Panc1 (cell line): ENCODE data around the gene CCDC167. TPM values are rescaled to one million over a fixed set of nuclear protein-coding genes. Genes with fewer than 3 reads are reported as not detected.

Source experiments
- ATAC-seq: fragments of 200-7000 bp; cut with Tn5 transposase; 2 replicates; pipeline ENCODE4 v1.9.1; 2020; ENCODE audit warnings: mild to moderate bottlenecking, moderate library complexity
- BruUV-seq: library from RNA; stranded (reverse); fragments of 400-500 nt; replicated peaks from 2 replicates; lab custom pipeline; 2021; lab: Mats Ljungman, UMichigan
- CTCF ChIA-PET: fragments of 300-600 bp; sonication (Branson Sonifier 250); formaldehyde crosslinking; loops from one replicate; lab custom pipeline; 2022; ENCODE audit warnings: antibody characterized with exemption; lab: Charles Lee
- POLR2A ChIA-PET: fragments of 300-600 bp; sonication (Branson Sonifier 250); formaldehyde crosslinking; loops from one replicate; lab custom pipeline; 2022; ENCODE audit warnings: antibody characterized with exemption; lab: Charles Lee
- DNase-seq: peaks from one replicate; pipeline ENCODE4 v3.0.0-alpha.2; 2010; ENCODE audit warnings: low read depth, low spot score
- H3K27ac ChIP-seq: 2 replicates; pipeline ENCODE4 v1.5.1; 2011; ENCODE audit warnings: mild to moderate bottlenecking, low read length, inconsistent platforms
- H3K27me3 ChIP-seq: fragments of 200-500 bp; sonication (Bioruptor generic); 2 replicates; pipeline ENCODE4 v1.6.0; 2014; ENCODE audit warnings: low read length, inconsistent platforms; ENCODE audit not compliant: control insufficient read depth, insufficient read depth
- H3K36me3 ChIP-seq: fragments of 200-500 bp; sonication (Bioruptor generic); 2 replicates; pipeline ENCODE4 v1.5.1; 2014; ENCODE audit warnings: inconsistent platforms, mild to moderate bottlenecking, low read length, moderate library complexity; ENCODE audit not compliant: control insufficient read depth, insufficient read depth
- H3K4me1 ChIP-seq: 2 replicates; pipeline ENCODE4 v1.5.1; 2011; ENCODE audit warnings: inconsistent platforms, mild to moderate bottlenecking, low read length, moderate library complexity; ENCODE audit not compliant: control insufficient read depth, insufficient read depth
- H3K4me3 ChIP-seq, 2 experiments: 2 replicates each; pipeline ENCODE4 v1.5.1; 2011 to 2012; ENCODE audit warnings: low read depth in 2 of 2, low read length in 2 of 2, mild to moderate bottlenecking in 2 of 2, inconsistent platforms in 1 of 2, moderate library complexity in 1 of 2
- H3K9me3 ChIP-seq: fragments of 200-500 bp; sonication (Bioruptor generic); 2 replicates; pipeline ENCODE4 v1.5.1; 2014; ENCODE audit warnings: low read depth, mild to moderate bottlenecking, inconsistent platforms, low read length, moderate library complexity; ENCODE audit not compliant: control insufficient read depth, insufficient read depth
- POLR2AphosphoS5 ChIP-seq: IDR thresholded peaks from 2 replicates; pipeline ENCODE4 v1.6.1; 2012; ENCODE audit warnings: mild to moderate bottlenecking, low read depth, low read length, moderate library complexity
- SIN3A ChIP-seq: IDR thresholded peaks from 2 replicates; pipeline ENCODE4 v1.6.1; 2012; ENCODE audit warnings: low read depth, mild to moderate bottlenecking, low read length, moderate library complexity, borderline replicate concordance; ENCODE audit not compliant: insufficient read depth
- TCF7L2 ChIP-seq: IDR thresholded peaks from 2 replicates; pipeline ENCODE4 v1.6.1; 2011; ENCODE audit warnings: mild to moderate bottlenecking, low read depth, low read length, inconsistent platforms
- in situ Hi-C: cut with HindIII; loops from 2 replicates; pipeline ENCODE4 v1.10.0; 2016; ENCODE audit warnings: low sequenced_read_pairs, low pct_unique_long_range_greater_than_20kb
- intact Hi-C: fragments of 100-400 bp; cut with micrococcal nuclease; formaldehyde crosslinking; loops from one replicate; pipeline ENCODE4 v1.10.0; 2022; ENCODE audit not compliant: unreplicated experiment
- total RNA-seq: library from RNA; stranded (reverse); gene quantifications from one replicate; pipeline ENCODE4 v1.2.1, GENCODE V29; 2021; ENCODE audit not compliant: unreplicated experiment
- TF ChIP-seq, protein P1 (sequence below): fragments of 450-650 bp; IDR thresholded peaks from 2 replicates; pipeline ENCODE4 v1.5.1; 2017; ENCODE audit warnings: mild to moderate bottlenecking
- TF ChIP-seq, protein P2 (sequence below), 2 experiments: IDR thresholded peaks; 2 replicates each; pipeline ENCODE4 v1.6.1; 2011 to 2012; ENCODE audit warnings: low read depth in 2 of 2, control low read depth in 1 of 2, low read length in 1 of 2, mild to moderate bottlenecking in 1 of 2, moderate library complexity in 1 of 2; ENCODE audit not compliant: insufficient read depth in 1 of 2

The CCDC167 gene
- total RNA-seq, 1 experiment from 2014 or later: 57.6 TPM

DNA sequence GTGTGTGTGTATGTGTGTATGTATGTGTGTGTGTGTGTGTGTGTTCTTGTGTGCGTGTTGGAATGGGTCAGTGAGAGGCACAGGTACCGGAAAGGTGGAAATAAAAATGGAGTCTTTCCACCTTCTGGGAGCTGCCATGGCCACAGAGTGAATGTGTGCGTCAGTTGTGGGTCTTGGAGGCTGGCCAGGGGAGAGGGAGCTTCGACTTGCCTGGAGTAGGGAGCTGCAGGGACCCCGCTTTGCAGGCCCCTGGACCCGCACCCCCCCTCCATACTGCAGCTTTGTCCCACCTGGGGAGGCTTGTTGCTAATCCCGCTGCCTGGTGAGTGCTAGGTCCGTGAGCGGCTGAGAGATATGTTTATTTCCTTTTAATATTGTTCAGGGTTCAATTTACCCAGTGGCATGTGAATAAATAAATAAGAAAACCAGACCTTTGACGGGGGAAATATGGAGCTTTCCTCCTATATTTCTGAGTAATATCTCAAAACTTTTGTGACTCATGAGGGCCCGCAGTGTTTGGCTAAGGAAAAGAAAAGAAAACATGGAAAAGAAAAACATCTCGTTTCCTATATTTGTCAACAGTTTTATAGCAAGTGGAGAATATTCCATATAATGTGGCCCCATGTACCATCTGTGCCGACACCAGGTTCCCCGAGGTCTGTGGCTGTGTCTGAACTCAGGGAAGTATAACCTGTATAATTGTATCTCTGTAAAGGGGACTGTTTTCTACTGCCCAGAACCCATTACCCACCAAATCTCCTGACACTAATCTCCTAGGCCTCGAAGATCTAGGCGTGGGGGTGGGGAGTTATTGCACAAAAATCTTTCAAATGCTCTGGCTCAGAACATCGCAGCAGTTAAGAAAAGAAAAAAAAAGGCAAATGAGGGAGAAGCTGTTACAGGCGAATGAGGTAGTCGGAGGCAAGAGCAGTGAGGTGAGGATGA lies 24.6 kb upstream of the CCDC167 start:
- in situ Hi-C loops (no loop called here), intact Hi-C loops (no loop called here)
- no peaks in the 10 kb centered on the region for H3K9me3 ChIP-seq
- TF ChIP-seq, protein P1, sequence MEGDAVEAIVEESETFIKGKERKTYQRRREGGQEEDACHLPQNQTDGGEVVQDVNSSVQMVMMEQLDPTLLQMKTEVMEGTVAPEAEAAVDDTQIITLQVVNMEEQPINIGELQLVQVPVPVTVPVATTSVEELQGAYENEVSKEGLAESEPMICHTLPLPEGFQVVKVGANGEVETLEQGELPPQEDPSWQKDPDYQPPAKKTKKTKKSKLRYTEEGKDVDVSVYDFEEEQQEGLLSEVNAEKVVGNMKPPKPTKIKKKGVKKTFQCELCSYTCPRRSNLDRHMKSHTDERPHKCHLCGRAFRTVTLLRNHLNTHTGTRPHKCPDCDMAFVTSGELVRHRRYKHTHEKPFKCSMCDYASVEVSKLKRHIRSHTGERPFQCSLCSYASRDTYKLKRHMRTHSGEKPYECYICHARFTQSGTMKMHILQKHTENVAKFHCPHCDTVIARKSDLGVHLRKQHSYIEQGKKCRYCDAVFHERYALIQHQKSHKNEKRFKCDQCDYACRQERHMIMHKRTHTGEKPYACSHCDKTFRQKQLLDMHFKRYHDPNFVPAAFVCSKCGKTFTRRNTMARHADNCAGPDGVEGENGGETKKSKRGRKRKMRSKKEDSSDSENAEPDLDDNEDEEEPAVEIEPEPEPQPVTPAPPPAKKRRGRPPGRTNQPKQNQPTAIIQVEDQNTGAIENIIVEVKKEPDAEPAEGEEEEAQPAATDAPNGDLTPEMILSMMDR: no peak
- TF ChIP-seq, protein P2, sequence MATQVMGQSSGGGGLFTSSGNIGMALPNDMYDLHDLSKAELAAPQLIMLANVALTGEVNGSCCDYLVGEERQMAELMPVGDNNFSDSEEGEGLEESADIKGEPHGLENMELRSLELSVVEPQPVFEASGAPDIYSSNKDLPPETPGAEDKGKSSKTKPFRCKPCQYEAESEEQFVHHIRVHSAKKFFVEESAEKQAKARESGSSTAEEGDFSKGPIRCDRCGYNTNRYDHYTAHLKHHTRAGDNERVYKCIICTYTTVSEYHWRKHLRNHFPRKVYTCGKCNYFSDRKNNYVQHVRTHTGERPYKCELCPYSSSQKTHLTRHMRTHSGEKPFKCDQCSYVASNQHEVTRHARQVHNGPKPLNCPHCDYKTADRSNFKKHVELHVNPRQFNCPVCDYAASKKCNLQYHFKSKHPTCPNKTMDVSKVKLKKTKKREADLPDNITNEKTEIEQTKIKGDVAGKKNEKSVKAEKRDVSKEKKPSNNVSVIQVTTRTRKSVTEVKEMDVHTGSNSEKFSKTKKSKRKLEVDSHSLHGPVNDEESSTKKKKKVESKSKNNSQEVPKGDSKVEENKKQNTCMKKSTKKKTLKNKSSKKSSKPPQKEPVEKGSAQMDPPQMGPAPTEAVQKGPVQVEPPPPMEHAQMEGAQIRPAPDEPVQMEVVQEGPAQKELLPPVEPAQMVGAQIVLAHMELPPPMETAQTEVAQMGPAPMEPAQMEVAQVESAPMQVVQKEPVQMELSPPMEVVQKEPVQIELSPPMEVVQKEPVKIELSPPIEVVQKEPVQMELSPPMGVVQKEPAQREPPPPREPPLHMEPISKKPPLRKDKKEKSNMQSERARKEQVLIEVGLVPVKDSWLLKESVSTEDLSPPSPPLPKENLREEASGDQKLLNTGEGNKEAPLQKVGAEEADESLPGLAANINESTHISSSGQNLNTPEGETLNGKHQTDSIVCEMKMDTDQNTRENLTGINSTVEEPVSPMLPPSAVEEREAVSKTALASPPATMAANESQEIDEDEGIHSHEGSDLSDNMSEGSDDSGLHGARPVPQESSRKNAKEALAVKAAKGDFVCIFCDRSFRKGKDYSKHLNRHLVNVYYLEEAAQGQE (IDR thresholded peaks at IDR 0.05; ENCODE audit: insufficient read depth in 1 of 2, low read depth in 2 of 2, low read length in 1 of 2): no peak; a peak in 1 of 4 replicates
- TF ChIP-seq POLR2AphosphoS5: no peak
- TF ChIP-seq TCF7L2: no peak
- TF ChIP-seq SIN3A: no peak
- no peaks in the 10 kb centered on the region for H3K27me3 ChIP-seq
- no TSS peak for BruUV-seq
- H3K4me3 ChIP-seq: peak overlapping the region in 1 of 2 experiments; percentile 6; a peak in 1 of 4 replicates
- no peak for DNase-seq
- peak; percentile 73 for ATAC-seq
- H3K27ac ChIP-seq: peak overlapping the region; percentile 69
- POLR2A ChIA-PET: no interaction called here
- CTCF ChIA-PET: interaction anchor here (0.7 kb wide), 2 partner anchors 42 to 180 kb away, joined by 3 to 6 read pairs; no protein-coding TSS in a partner anchor
- no peaks in the 10 kb centered on the region for H3K36me3 ChIP-seq
- H3K4me1 ChIP-seq: peaks cover 19% of the 10 kb centered on the region

DNA sequence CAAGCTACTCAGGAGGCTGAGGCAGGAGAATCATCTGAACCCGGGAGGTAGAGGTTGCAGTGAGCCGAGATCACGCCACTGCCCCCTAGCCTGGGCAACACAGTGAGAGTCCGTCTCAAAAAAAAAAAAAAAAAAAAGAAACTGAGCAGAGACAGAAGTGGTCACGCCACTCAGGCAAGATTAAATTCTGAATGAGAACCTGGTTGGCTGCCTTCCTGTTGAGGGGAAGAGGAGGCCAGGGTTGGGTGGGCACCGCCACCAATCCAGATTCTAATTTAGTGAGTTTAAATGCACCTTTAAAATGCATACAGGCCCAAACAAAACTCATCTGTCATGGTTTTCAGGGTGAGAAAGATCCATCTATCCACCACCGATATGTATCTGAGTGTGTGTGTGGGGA lies 23.7 kb upstream of the CCDC167 start:
- H3K36me3 ChIP-seq: no peaks in the 10 kb centered on the region
- peaks cover 19% of the 10 kb centered on the region for H3K4me1 ChIP-seq
- H3K27ac ChIP-seq: no peak overlapping the region; the same call in 1 of the 2 replicates
- CTCF ChIA-PET: interaction anchor here (0.7 kb wide), 1 partner anchor 180 kb away, joined by 6 read pairs; no protein-coding TSS in a partner anchor
- no TSS peak for BruUV-seq
- no peaks in the 10 kb centered on the region for H3K9me3 ChIP-seq
- TF ChIP-seq, protein P1: no peak
- TF ChIP-seq, protein P2 (IDR thresholded peaks at IDR 0.05; ENCODE audit: insufficient read depth in 1 of 2, low read depth in 2 of 2, low read length in 1 of 2): no peak
- TF ChIP-seq TCF7L2: no peak
- no peak for TF ChIP-seq SIN3A
- TF ChIP-seq POLR2AphosphoS5: no peak
- in situ Hi-C loops: no loop called here
- POLR2A ChIA-PET: no interaction called here
- H3K27me3 ChIP-seq: no peaks in the 10 kb centered on the region
- no peak overlapping the region for H3K4me3 ChIP-seq
- intact Hi-C loops: no loop called here
- DNase-seq: no peak
- ATAC-seq: no peak
